GM12865 (cell line): ENCODE results near the gene ACAD10.

Experiments used
- DNase-seq: peaks from one replicate; pipeline ENCODE4 v3.0.0; 2010; ENCODE audit warnings: low read depth
- H3K4me3 ChIP-seq: 2 replicates; pipeline ENCODE4 v1.5.1; 2011; ENCODE audit warnings: mild to moderate bottlenecking, low read depth, low read length, control low read depth
- TF ChIP-seq, protein P1 (sequence below): IDR thresholded peaks from 2 replicates; pipeline ENCODE4 v1.5.1; 2011; ENCODE audit warnings: low read length, control low read depth, low read depth, inconsistent platforms; ENCODE audit not compliant: insufficient read depth; ENCODE audit errors: missing control alignments

Gene ACAD10

DNA sequence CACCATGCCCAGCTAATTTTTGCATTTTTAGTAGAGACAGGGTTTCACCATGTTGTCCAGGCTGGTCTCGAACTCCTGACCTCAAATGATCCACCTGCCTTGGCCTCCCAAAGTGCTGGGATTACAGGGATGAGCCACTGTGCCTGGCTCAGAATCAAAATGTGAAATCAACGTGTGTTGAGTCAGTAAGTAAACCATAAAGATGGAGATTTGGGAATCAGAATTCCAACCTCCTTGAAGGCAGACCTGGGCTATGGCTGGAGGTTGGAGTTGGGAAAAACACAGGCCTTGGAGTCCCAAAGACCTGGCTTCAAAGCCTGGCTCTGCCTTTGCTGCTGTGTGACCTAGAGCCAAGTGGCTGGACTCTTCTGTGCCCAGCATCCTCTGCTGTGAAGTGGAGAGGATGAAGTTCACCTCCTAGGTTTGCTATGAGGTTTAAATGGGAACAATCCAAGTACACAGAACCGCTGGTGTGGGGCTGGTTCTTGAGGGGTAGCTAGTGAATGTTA is 91.0 kb downstream of the ACAD10 start:
- no peak overlapping the region for H3K4me3 ChIP-seq

DNA sequence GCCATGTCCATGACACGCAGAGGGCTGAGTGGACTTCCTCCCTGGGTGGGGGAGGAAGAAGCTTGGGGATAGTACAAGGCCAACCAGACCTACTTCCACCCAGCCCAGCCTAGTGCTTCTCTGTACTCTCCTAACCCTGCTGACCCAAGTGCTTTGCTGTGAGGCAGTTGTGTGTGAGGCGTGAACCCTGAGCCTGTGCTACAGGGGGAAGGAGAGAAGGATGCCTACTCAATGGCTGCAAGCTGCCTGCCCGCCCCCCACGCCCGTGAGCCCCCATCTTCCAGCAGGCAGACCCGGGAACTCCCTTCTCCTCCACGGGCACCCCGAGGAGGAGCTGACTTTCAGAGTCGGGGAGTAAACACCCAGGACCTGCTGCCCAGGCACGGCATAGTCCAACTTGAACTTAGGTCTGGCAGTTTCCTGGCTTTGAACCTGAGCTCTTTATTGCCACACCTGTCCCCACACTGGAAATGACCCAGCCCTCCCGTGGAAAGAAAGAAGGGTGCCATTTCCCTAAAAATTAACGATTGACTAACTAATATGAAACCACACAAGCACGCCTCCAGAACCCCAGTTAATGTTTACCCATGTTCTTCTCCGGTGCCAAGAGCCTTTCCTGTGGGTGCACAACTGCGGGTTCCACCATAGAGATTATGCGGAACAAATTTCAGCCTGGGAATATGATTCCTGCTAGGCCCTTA is 91.6 kb downstream of the ACAD10 start:
- H3K4me3 ChIP-seq, result no peak overlapping the region
- DNase-seq, result no peak

More for the DNA sequence above, 91.0 kb downstream of the ACAD10 start:
- TF ChIP-seq, protein P1, sequence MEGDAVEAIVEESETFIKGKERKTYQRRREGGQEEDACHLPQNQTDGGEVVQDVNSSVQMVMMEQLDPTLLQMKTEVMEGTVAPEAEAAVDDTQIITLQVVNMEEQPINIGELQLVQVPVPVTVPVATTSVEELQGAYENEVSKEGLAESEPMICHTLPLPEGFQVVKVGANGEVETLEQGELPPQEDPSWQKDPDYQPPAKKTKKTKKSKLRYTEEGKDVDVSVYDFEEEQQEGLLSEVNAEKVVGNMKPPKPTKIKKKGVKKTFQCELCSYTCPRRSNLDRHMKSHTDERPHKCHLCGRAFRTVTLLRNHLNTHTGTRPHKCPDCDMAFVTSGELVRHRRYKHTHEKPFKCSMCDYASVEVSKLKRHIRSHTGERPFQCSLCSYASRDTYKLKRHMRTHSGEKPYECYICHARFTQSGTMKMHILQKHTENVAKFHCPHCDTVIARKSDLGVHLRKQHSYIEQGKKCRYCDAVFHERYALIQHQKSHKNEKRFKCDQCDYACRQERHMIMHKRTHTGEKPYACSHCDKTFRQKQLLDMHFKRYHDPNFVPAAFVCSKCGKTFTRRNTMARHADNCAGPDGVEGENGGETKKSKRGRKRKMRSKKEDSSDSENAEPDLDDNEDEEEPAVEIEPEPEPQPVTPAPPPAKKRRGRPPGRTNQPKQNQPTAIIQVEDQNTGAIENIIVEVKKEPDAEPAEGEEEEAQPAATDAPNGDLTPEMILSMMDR, result no peak
- no peak for DNase-seq

DNA sequence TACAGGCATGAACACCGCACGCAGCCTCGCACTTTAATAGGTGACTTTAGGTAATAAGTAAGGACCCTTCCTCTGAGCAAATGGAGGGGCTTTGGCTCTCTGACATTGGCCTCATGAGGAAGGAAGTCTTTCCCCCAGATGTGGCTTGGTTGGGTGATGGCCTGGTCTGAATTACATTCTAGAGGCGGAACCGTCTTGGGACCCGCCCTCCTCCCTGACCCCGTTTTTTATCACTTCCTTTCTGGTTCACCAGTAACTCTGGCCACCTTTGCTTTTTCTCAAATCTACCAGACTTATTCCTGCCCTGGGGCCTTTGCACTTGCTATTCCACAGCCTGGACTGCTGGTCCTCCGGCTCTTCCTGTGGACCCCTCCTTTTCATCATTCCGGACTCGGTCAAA is 94.3 kb downstream of the ACAD10 start:
- no peak overlapping the region for H3K4me3 ChIP-seq
- DNase-seq, result no peak
- TF ChIP-seq, protein P1, result no peak

More for the DNA sequence above, 91.6 kb downstream of the ACAD10 start:
- TF ChIP-seq, protein P1, result no peak

GRCh38 chr12:111780615-111781014 is 94.8 kb downstream of the ACAD10 start:
- TF ChIP-seq, protein P1, result no peak
- no peak overlapping the region for H3K4me3 ChIP-seq
- DNase-seq, result no peak

DNA sequence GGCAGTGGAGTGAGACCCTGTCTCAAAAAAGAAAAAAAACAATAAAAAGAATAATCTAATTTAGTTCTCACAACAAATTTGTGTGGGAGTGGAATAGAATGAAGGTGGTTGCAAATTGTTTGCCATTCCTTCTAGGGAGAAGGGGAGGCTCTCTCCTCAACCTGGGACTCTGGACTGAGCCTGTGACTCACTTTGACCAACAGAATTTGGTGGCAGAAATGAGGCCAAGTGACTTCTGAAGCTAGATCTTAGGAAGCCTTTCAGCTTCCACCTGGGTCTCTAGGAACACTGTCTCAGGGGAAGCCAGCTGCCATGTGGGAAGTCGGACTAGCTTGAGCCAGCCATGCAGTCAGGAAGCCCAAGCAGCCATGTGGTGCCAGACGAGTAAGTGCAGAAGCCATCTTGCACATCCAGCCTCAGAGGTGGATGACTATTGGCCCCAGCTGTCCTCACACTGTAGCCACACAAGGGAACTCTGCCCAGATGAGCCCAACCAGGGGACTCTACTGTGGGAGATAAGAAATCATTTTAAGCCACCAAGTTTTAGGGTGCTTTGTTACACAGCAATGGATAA is 95.3 kb downstream of the ACAD10 start:
- no peak for DNase-seq
- no peak overlapping the region for H3K4me3 ChIP-seq
- TF ChIP-seq, protein P1, result no peak

DNA sequence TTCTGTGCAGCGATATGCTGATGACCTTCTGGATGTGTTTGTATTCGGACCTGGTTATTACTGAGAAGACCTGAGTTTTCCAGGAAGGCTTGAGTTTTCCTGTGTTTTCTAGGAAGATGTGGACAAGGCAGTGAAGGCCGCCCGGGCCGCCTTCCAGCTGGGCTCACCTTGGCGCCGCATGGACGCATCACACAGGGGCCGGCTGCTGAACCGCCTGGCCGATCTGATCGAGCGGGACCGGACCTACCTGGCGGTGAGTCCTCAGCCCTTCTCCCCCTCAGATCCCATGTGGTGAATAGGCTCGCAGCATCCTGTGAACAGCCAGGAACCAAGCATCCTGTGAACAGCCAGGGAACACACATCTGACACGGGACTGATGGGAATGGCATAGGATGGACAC is 97.2 kb downstream of the ACAD10 start:
- no peak overlapping the region for H3K4me3 ChIP-seq
- TF ChIP-seq, protein P1, result no peak

More for the DNA sequence above, 97.2 kb downstream of the ACAD10 start:
- no peak for DNase-seq
